Testis (tissue), 2 donors: ENCODE results near the gene SPI1.

Experiments used
- POLR2A ChIP-seq: fragments of 450-650 bp; IDR thresholded peaks from one replicate; pipeline ENCODE4 v1.6.1; 2017; ENCODE audit warnings: antibody characterized with exemption, mild to moderate bottlenecking, moderate library complexity
- TF ChIP-seq, protein P1 (sequence below), 3 experiments: fragments of 450-650 bp in 2 of 3; fragments of 200-600 bp in 1 of 3; sonication (generic) in 1 of 3; IDR thresholded peaks; one replicate each; pipeline ENCODE4 v1.5.1; 2016 to 2019; ENCODE audit warnings: antibody characterized with exemption in 3 of 3, mild to moderate bottlenecking in 2 of 3, moderate library complexity in 1 of 3

DNA sequence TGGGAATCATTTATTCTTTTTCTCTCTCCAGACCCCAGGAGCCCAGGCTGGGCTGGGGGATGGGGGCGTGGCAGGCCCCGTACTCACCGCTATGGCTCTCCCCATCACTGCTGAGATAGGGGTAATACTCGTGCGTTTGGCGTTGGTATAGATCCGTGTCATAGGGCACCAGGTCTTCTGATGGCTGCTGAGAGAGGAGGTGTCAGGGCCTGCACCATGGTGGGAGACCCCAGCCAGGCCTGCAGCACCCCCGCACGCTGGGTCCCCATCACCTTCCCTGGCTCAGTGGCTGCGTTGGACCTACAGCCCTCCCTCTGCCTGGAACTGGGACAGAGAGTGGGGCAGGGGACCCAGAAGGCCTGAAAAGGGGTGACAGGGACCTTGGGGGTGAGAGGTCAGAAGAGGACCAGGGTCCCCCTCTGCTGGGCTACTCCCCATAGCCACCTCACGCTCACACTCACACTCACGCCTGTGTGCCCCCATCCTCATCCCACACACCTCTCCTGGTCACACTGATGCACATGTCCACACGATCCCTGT, 2.7 kb downstream of the SPI1 start:
- TF ChIP-seq, protein P1, sequence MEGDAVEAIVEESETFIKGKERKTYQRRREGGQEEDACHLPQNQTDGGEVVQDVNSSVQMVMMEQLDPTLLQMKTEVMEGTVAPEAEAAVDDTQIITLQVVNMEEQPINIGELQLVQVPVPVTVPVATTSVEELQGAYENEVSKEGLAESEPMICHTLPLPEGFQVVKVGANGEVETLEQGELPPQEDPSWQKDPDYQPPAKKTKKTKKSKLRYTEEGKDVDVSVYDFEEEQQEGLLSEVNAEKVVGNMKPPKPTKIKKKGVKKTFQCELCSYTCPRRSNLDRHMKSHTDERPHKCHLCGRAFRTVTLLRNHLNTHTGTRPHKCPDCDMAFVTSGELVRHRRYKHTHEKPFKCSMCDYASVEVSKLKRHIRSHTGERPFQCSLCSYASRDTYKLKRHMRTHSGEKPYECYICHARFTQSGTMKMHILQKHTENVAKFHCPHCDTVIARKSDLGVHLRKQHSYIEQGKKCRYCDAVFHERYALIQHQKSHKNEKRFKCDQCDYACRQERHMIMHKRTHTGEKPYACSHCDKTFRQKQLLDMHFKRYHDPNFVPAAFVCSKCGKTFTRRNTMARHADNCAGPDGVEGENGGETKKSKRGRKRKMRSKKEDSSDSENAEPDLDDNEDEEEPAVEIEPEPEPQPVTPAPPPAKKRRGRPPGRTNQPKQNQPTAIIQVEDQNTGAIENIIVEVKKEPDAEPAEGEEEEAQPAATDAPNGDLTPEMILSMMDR (IDR thresholded peaks at IDR 0.05): no peak
- no peak for TF ChIP-seq POLR2A
